HEK293 (cell line): ENCODE data around the gene USP24.
A peak's percentile ranks its signal among the peaks of the same experiment; 100 is the strongest.

Experiments used
- GFI1B ChIP-seq: fragments of 450-650 bp; formaldehyde crosslinking; IDR thresholded peaks from 2 replicates; pipeline ENCODE4 v1.5.1; 2016; ENCODE audit warnings: missing biosample characterization, missing genetic modification characterization
- KLF10 ChIP-seq: fragments of 450-650 bp; IDR thresholded peaks from 2 replicates; pipeline ENCODE4 v1.5.1; 2018; ENCODE audit warnings: missing biosample characterization, mild to moderate bottlenecking, missing genetic modification characterization
- MZF1 ChIP-seq: fragments of 450-650 bp; formaldehyde crosslinking; IDR thresholded peaks from 2 replicates; pipeline ENCODE4 v1.5.1; 2017; ENCODE audit warnings: missing biosample characterization, missing genetic modification characterization, borderline replicate concordance
- OSR2 ChIP-seq: fragments of 450-650 bp; formaldehyde crosslinking; IDR thresholded peaks from 2 replicates; pipeline ENCODE4 v1.5.1; 2016; ENCODE audit warnings: missing biosample characterization, missing genetic modification characterization
- RBAK ChIP-seq: fragments of 450-650 bp; formaldehyde crosslinking; IDR thresholded peaks from 2 replicates; pipeline ENCODE4 v1.5.1; 2016; ENCODE audit warnings: missing biosample characterization, missing genetic modification characterization
- TRIM28 ChIP-seq: IDR thresholded peaks from 2 replicates; pipeline ENCODE4 v1.6.1; 2011; ENCODE audit warnings: low read length, control low read depth, borderline replicate concordance
- ZBTB7A ChIP-seq: fragments of 450-650 bp; formaldehyde crosslinking; IDR thresholded peaks from 2 replicates; pipeline ENCODE4 v1.5.1; 2016; ENCODE audit warnings: low read depth, missing biosample characterization, missing genetic modification characterization
- ZNF221 ChIP-seq: fragments of 450-650 bp; formaldehyde crosslinking; IDR thresholded peaks from 2 replicates; pipeline ENCODE4 v1.5.1; 2017; ENCODE audit warnings: missing biosample characterization, missing genetic modification characterization, borderline replicate concordance
- ZNF366 ChIP-seq: fragments of 450-650 bp; formaldehyde crosslinking; conservative IDR thresholded peaks from 2 replicates; pipeline ENCODE4 v1.5.1; 2016; ENCODE audit warnings: missing biosample characterization, missing genetic modification characterization
- ZNF394 ChIP-seq: fragments of 450-650 bp; formaldehyde crosslinking; IDR thresholded peaks from 2 replicates; pipeline ENCODE4 v1.5.1; 2016; ENCODE audit warnings: missing biosample characterization, missing genetic modification characterization, mild to moderate bottlenecking, moderate library complexity, borderline replicate concordance
- ZNF433 ChIP-seq: fragments of 450-650 bp; formaldehyde crosslinking; IDR thresholded peaks from 2 replicates; pipeline ENCODE4 v1.5.1; 2016; ENCODE audit warnings: missing biosample characterization, missing genetic modification characterization, low read depth
- ZNF521 ChIP-seq: fragments of 450-650 bp; formaldehyde crosslinking; IDR thresholded peaks from 2 replicates; pipeline ENCODE4 v1.5.1; 2017; ENCODE audit warnings: missing biosample characterization, mild to moderate bottlenecking, missing genetic modification characterization
- ZNF530 ChIP-seq: fragments of 450-650 bp; formaldehyde crosslinking; IDR thresholded peaks from 2 replicates; pipeline ENCODE4 v1.5.1; 2016; ENCODE audit warnings: low read depth, missing biosample characterization, missing genetic modification characterization
- ZNF571 ChIP-seq: fragments of 450-650 bp; formaldehyde crosslinking; IDR thresholded peaks from 2 replicates; pipeline ENCODE4 v1.5.0; 2017; ENCODE audit warnings: missing biosample characterization, missing genetic modification characterization
- ZNF624 ChIP-seq: fragments of 450-650 bp; formaldehyde crosslinking; IDR thresholded peaks from 2 replicates; pipeline ENCODE4 v1.5.1; 2017; ENCODE audit warnings: missing biosample characterization, missing genetic modification characterization
- ZNF629 ChIP-seq: fragments of 450-650 bp; formaldehyde crosslinking; IDR thresholded peaks from 2 replicates; pipeline ENCODE4 v1.5.1; 2017; ENCODE audit warnings: missing biosample characterization, missing genetic modification characterization
- ZNF843 ChIP-seq: fragments of 450-650 bp; formaldehyde crosslinking; IDR thresholded peaks from 2 replicates; pipeline ENCODE4 v1.5.1; 2016; ENCODE audit warnings: missing biosample characterization, missing genetic modification characterization
- ZSCAN30 ChIP-seq: fragments of 450-650 bp; IDR thresholded peaks from 2 replicates; pipeline ENCODE4 v1.5.1; 2018; ENCODE audit warnings: missing biosample characterization, mild to moderate bottlenecking, missing genetic modification characterization, moderate library complexity
- TF ChIP-seq, protein P1 (sequence below): fragments of 450-650 bp; formaldehyde crosslinking; IDR thresholded peaks from 2 replicates; pipeline ENCODE4 v1.5.1; 2016; ENCODE audit warnings: missing biosample characterization, missing genetic modification characterization
- TF ChIP-seq, protein P2 (sequence below): fragments of 450-650 bp; formaldehyde crosslinking; IDR thresholded peaks from 2 replicates; pipeline ENCODE4 v1.5.1; 2017; ENCODE audit warnings: missing biosample characterization, missing genetic modification characterization
- TF ChIP-seq, protein P3 (sequence below): fragments of 450-650 bp; formaldehyde crosslinking; IDR thresholded peaks from 2 replicates; pipeline ENCODE4 v1.5.1; 2016; ENCODE audit warnings: missing biosample characterization, missing genetic modification characterization
- TF ChIP-seq, protein P4 (sequence below): fragments of 450-650 bp; formaldehyde crosslinking; IDR thresholded peaks from 2 replicates; pipeline ENCODE4 v1.5.0; 2017; ENCODE audit warnings: missing biosample characterization, missing genetic modification characterization, borderline replicate concordance
- TF ChIP-seq, protein P5 (sequence below): fragments of 450-650 bp; IDR thresholded peaks from 2 replicates; pipeline ENCODE4 v1.5.1; 2018; ENCODE audit warnings: missing biosample characterization, missing genetic modification characterization
- TF ChIP-seq, protein P6 (sequence below): fragments of 450-650 bp; formaldehyde crosslinking; IDR thresholded peaks from 2 replicates; pipeline ENCODE4 v1.5.1; 2017; ENCODE audit warnings: missing biosample characterization, missing genetic modification characterization
- TF ChIP-seq, protein P7 (sequence below): fragments of 450-650 bp; formaldehyde crosslinking; IDR thresholded peaks from 2 replicates; pipeline ENCODE4 v1.5.1; 2016; ENCODE audit warnings: missing biosample characterization, missing genetic modification characterization

Gene USP24

DNA sequence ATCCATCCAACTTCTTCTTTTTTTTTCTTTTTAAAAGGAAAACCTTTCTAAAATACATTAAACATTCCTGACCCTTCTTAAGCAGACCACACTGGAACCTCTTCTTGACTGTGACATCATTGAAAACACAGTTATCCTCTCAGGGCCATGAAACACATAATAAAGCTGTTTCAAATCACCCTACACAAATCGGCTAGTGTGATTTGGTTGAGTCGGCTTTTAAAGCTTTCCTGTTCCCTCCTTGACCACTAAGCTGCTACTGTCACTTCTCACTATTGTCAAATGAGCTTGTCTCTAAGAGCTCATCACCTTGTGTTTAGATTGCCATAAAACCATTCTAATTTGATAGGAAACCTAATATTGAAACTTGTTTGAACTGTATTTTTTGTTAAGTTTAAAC is 5.9 kb downstream of the USP24 start (continued):
- TF ChIP-seq, protein P1, sequence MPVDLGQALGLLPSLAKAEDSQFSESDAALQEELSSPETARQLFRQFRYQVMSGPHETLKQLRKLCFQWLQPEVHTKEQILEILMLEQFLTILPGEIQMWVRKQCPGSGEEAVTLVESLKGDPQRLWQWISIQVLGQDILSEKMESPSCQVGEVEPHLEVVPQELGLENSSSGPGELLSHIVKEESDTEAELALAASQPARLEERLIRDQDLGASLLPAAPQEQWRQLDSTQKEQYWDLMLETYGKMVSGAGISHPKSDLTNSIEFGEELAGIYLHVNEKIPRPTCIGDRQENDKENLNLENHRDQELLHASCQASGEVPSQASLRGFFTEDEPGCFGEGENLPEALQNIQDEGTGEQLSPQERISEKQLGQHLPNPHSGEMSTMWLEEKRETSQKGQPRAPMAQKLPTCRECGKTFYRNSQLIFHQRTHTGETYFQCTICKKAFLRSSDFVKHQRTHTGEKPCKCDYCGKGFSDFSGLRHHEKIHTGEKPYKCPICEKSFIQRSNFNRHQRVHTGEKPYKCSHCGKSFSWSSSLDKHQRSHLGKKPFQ (tag by site-specific recombination): peak; percentile 91
- TF ChIP-seq, protein P2, sequence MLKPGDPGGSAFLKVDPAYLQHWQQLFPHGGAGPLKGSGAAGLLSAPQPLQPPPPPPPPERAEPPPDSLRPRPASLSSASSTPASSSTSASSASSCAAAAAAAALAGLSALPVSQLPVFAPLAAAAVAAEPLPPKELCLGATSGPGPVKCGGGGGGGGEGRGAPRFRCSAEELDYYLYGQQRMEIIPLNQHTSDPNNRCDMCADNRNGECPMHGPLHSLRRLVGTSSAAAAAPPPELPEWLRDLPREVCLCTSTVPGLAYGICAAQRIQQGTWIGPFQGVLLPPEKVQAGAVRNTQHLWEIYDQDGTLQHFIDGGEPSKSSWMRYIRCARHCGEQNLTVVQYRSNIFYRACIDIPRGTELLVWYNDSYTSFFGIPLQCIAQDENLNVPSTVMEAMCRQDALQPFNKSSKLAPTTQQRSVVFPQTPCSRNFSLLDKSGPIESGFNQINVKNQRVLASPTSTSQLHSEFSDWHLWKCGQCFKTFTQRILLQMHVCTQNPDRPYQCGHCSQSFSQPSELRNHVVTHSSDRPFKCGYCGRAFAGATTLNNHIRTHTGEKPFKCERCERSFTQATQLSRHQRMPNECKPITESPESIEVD (tag by site-specific recombination): 0 out of 2 replicates have a peak, but pooled peaks have one; percentile 20
- TF ChIP-seq ZNF433 (tag by site-specific recombination) (no peak), GFI1B (0 out of 2 replicates have a peak, but pooled peaks have one; percentile 26), ZNF843 (tag by site-specific recombination) (no peak), RBAK (tag by site-specific recombination) (no peak), ZNF530 (no peak), OSR2 (tag by site-specific recombination) (peak; percentile 50; the same call in 1 of the 2 replicates), MZF1 (tag by site-specific recombination) (peak; percentile 56; the same call in 1 of the 2 replicates), ZSCAN30 (tag by site-specific recombination) (0 out of 2 replicates have a peak, but pooled peaks have one; percentile 7), ZNF571 (tag by site-specific recombination) (no peak), ZBTB7A (tag by site-specific recombination) (no peak), ZNF221 (tag by site-specific recombination) (no peak), ZNF629 (tag by site-specific recombination) (peak; percentile 32; the same call in 1 of the 2 replicates), ZNF394 (tag by site-specific recombination) (no peak), ZNF521 (tag by site-specific recombination) (no peak), KLF10 (tag by site-specific recombination) (no peak), TRIM28 (peak; percentile 94), ZNF624 (no peak), ZNF366 (tag by site-specific recombination) (no peak)
- TF ChIP-seq, protein P3, sequence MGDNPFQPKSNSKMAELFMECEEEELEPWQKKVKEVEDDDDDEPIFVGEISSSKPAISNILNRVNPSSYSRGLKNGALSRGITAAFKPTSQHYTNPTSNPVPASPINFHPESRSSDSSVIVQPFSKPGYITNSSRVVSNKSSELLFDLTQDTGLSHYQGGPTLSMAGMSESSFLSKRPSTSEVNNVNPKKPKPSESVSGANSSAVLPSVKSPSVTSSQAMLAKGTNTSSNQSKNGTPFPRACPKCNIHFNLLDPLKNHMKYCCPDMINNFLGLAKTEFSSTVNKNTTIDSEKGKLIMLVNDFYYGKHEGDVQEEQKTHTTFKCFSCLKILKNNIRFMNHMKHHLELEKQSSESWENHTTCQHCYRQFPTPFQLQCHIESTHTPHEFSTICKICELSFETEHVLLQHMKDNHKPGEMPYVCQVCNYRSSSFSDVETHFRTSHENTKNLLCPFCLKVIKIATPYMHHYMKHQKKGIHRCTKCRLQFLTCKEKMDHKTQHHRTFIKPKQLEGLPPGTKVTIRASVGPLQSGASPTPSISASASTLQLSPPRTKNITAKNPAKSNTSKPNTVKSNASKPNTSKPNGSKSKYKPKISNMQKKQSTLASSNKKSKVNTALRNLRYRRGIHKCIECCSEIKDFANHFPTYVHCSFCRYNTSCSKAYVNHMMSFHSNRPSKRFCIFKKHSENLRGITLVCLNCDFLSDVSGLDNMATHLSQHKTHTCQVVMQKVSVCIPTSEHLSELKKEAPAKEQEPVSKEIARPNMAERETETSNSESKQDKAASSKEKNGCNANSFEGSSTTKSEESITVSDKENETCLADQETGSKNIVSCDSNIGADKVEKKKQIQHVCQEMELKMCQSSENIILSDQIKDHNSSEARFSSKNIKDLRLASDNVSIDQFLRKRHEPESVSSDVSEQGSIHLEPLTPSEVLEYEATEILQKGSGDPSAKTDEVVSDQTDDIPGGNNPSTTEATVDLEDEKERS (tag by site-specific recombination): no peak
- TF ChIP-seq, protein P4, sequence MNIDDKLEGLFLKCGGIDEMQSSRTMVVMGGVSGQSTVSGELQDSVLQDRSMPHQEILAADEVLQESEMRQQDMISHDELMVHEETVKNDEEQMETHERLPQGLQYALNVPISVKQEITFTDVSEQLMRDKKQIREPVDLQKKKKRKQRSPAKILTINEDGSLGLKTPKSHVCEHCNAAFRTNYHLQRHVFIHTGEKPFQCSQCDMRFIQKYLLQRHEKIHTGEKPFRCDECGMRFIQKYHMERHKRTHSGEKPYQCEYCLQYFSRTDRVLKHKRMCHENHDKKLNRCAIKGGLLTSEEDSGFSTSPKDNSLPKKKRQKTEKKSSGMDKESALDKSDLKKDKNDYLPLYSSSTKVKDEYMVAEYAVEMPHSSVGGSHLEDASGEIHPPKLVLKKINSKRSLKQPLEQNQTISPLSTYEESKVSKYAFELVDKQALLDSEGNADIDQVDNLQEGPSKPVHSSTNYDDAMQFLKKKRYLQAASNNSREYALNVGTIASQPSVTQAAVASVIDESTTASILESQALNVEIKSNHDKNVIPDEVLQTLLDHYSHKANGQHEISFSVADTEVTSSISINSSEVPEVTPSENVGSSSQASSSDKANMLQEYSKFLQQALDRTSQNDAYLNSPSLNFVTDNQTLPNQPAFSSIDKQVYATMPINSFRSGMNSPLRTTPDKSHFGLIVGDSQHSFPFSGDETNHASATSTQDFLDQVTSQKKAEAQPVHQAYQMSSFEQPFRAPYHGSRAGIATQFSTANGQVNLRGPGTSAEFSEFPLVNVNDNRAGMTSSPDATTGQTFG (tag by site-specific recombination): no peak
- TF ChIP-seq, protein P5, sequence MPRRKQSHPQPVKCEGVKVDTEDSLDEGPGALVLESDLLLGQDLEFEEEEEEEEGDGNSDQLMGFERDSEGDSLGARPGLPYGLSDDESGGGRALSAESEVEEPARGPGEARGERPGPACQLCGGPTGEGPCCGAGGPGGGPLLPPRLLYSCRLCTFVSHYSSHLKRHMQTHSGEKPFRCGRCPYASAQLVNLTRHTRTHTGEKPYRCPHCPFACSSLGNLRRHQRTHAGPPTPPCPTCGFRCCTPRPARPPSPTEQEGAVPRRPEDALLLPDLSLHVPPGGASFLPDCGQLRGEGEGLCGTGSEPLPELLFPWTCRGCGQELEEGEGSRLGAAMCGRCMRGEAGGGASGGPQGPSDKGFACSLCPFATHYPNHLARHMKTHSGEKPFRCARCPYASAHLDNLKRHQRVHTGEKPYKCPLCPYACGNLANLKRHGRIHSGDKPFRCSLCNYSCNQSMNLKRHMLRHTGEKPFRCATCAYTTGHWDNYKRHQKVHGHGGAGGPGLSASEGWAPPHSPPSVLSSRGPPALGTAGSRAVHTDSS (tag by site-specific recombination): no peak
- TF ChIP-seq, protein P6, sequence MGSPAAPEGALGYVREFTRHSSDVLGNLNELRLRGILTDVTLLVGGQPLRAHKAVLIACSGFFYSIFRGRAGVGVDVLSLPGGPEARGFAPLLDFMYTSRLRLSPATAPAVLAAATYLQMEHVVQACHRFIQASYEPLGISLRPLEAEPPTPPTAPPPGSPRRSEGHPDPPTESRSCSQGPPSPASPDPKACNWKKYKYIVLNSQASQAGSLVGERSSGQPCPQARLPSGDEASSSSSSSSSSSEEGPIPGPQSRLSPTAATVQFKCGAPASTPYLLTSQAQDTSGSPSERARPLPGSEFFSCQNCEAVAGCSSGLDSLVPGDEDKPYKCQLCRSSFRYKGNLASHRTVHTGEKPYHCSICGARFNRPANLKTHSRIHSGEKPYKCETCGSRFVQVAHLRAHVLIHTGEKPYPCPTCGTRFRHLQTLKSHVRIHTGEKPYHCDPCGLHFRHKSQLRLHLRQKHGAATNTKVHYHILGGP (tag by site-specific recombination): no peak
- TF ChIP-seq, protein P7, sequence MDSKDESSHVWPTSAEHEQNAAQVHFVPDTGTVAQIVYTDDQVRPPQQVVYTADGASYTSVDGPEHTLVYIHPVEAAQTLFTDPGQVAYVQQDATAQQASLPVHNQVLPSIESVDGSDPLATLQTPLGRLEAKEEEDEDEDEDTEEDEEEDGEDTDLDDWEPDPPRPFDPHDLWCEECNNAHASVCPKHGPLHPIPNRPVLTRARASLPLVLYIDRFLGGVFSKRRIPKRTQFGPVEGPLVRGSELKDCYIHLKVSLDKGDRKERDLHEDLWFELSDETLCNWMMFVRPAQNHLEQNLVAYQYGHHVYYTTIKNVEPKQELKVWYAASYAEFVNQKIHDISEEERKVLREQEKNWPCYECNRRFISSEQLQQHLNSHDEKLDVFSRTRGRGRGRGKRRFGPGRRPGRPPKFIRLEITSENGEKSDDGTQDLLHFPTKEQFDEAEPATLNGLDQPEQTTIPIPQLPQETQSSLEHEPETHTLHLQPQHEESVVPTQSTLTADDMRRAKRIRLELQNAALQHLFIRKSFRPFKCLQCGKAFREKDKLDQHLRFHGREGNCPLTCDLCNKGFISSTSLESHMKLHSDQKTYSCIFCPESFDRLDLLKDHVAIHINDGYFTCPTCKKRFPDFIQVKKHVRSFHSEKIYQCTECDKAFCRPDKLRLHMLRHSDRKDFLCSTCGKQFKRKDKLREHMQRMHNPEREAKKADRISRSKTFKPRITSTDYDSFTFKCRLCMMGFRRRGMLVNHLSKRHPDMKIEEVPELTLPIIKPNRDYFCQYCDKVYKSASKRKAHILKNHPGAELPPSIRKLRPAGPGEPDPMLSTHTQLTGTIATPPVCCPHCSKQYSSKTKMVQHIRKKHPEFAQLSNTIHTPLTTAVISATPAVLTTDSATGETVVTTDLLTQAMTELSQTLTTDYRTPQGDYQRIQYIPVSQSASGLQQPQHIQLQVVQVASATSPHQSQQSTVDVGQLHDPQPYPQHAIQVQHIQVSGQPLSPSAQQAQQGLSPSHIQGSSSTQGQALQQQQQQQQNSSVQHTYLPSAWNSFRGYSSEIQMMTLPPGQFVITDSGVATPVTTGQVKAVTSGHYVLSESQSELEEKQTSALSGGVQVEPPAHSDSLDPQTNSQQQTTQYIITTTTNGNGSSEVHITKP (tag by site-specific recombination): peak; percentile 74
